Neural cell (in vitro differentiated cells): ENCODE results near the gene CACNA1C. TPM values are rescaled to one million over a fixed set of nuclear protein-coding genes. Genes with fewer than 3 reads are reported as not detected.

Experiments
- H2AFZ ChIP-seq: fragments of 200-600, 300-800 bp; sonication (generic), shearing (Covaris generic); 2 replicates; pipeline ENCODE4 v1.6.0; 2014; ENCODE audit warnings: low read depth, mild to moderate bottlenecking, antibody characterized with exemption, low read length, moderate library complexity
- H3F3A ChIP-seq: fragments of 200-600 bp; shearing (Covaris generic); 2 replicates; pipeline ENCODE4 v1.6.1; 2016; ENCODE audit warnings: mild to moderate bottlenecking, moderate library complexity, mixed read lengths, antibody characterized with exemption, low read length; ENCODE audit not compliant: insufficient read depth, poor library complexity, severe bottlenecking
- H3K27ac ChIP-seq: fragments of 200-600, 300-800 bp; sonication (generic), shearing (Covaris generic); 2 replicates; pipeline ENCODE4 v1.5.1; 2014; ENCODE audit warnings: mild to moderate bottlenecking, low read length, moderate library complexity
- H3K27me3 ChIP-seq: fragments of 300-800, 200-600 bp; sonication (generic), shearing (Covaris generic); 2 replicates; pipeline ENCODE4 v1.6.0; 2014; ENCODE audit warnings: mild to moderate bottlenecking, low read depth, low read length, moderate library complexity; ENCODE audit not compliant: insufficient read depth
- H3K36me3 ChIP-seq: fragments of 300-800, 200-600 bp; sonication (generic), shearing (Covaris generic); 2 replicates; pipeline ENCODE4 v1.5.1; 2014; ENCODE audit warnings: mild to moderate bottlenecking, antibody characterized with exemption, low read length, moderate library complexity; ENCODE audit not compliant: insufficient read depth
- H3K4me2 ChIP-seq: fragments of 300-800, 200-600 bp; sonication (generic), shearing (Covaris generic); 2 replicates; pipeline ENCODE4 v1.6.0; 2014; ENCODE audit warnings: mild to moderate bottlenecking, low read length
- H3K4me3 ChIP-seq: fragments of 300-800, 200-600 bp; sonication (generic), shearing (Covaris generic); 2 replicates; pipeline ENCODE4 v1.5.1; 2014; ENCODE audit warnings: mild to moderate bottlenecking, low read length, moderate library complexity
- H3K79me2 ChIP-seq: fragments of 200-600 bp; shearing (Covaris generic); replicated peaks from 2 replicates; pipeline ENCODE4 v1.6.0; 2014; ENCODE audit warnings: mild to moderate bottlenecking, low read length, moderate library complexity; ENCODE audit not compliant: insufficient read depth
- H3K9ac ChIP-seq: fragments of 300-800, 200-600 bp; sonication (generic), shearing (Covaris generic); 2 replicates; pipeline ENCODE4 v1.6.1; 2016; ENCODE audit warnings: mild to moderate bottlenecking, low read length, mixed read lengths
- H3K9me2 ChIP-seq: fragments of 200-600 bp; shearing (Covaris generic); 2 replicates; pipeline ENCODE4 v1.6.1; 2016; ENCODE audit warnings: mild to moderate bottlenecking, low read length, mixed read lengths; ENCODE audit not compliant: insufficient read depth
- H3K9me3 ChIP-seq: fragments of 200-600, 300-800 bp; sonication (generic), shearing (Covaris generic); 2 replicates; pipeline ENCODE4 v1.6.1; 2016; ENCODE audit warnings: mild to moderate bottlenecking, mixed run types, low read length, moderate library complexity, mixed read lengths
- H4K20me1 ChIP-seq: fragments of 200-600 bp; shearing (Covaris generic); 2 replicates; pipeline ENCODE4 v1.6.1; 2016; ENCODE audit warnings: mild to moderate bottlenecking, mixed run types; ENCODE audit not compliant: insufficient read depth
- CTCF ChIP-seq: fragments of 450-650 bp; IDR thresholded peaks from 2 replicates; pipeline ENCODE4 v1.5.1; 2014; ENCODE audit warnings: antibody characterized with exemption, mild to moderate bottlenecking, moderate library complexity; ENCODE audit not compliant: poor library complexity, severe bottlenecking
- EP300 ChIP-seq: fragments of 450-650 bp; conservative IDR thresholded peaks from 2 replicates; pipeline ENCODE4 v1.6.1; 2014; ENCODE audit warnings: antibody characterized with exemption, mild to moderate bottlenecking, moderate library complexity; ENCODE audit not compliant: poor library complexity, severe bottlenecking
- EZH2 ChIP-seq: fragments of 200-600, 300-800 bp; shearing (Covaris generic), sonication (generic); IDR thresholded peaks from 2 replicates; pipeline ENCODE4 v1.6.1; 2014; ENCODE audit warnings: antibody characterized with exemption, low read length, borderline replicate concordance, mild to moderate bottlenecking; ENCODE audit not compliant: insufficient read depth, poor library complexity, severe bottlenecking
- MXI1 ChIP-seq: fragments of 450-650 bp; conservative IDR thresholded peaks from 2 replicates; pipeline ENCODE4 v1.6.1; 2014; ENCODE audit warnings: antibody characterized with exemption, mild to moderate bottlenecking; ENCODE audit not compliant: poor library complexity, severe bottlenecking
- POLR2AphosphoS5 ChIP-seq: IDR thresholded peaks from 2 replicates; pipeline ENCODE4 v1.6.1; 2012
- RAD21 ChIP-seq: fragments of 450-650 bp; conservative IDR thresholded peaks from 2 replicates; pipeline ENCODE4 v1.6.1; 2014; ENCODE audit warnings: antibody characterized with exemption, mild to moderate bottlenecking, moderate library complexity
- SMC3 ChIP-seq: fragments of 450-650 bp; conservative IDR thresholded peaks from 2 replicates; pipeline ENCODE4 v1.6.1; 2014; ENCODE audit warnings: antibody characterized with exemption, mild to moderate bottlenecking, moderate library complexity; ENCODE audit not compliant: poor library complexity
- TAF1 ChIP-seq: IDR thresholded peaks from 2 replicates; pipeline ENCODE4 v1.6.1; 2012; ENCODE audit warnings: low read depth
- polyA plus RNA-seq: library from polyadenylated mRNA; depleted of rRNA; stranded (reverse); fragments of >200 nt; gene quantifications from 2 replicates; pipeline ENCODE4 v1.2.3, GENCODE V29; 2014
- TF ChIP-seq, protein P1 (sequence below): IDR thresholded peaks from 2 replicates; pipeline ENCODE4 v1.6.1; 2012; ENCODE audit warnings: borderline replicate concordance

The CACNA1C gene
- polyA plus RNA-seq, 1 donor from 2014 or later: 9.7 TPM

DNA sequence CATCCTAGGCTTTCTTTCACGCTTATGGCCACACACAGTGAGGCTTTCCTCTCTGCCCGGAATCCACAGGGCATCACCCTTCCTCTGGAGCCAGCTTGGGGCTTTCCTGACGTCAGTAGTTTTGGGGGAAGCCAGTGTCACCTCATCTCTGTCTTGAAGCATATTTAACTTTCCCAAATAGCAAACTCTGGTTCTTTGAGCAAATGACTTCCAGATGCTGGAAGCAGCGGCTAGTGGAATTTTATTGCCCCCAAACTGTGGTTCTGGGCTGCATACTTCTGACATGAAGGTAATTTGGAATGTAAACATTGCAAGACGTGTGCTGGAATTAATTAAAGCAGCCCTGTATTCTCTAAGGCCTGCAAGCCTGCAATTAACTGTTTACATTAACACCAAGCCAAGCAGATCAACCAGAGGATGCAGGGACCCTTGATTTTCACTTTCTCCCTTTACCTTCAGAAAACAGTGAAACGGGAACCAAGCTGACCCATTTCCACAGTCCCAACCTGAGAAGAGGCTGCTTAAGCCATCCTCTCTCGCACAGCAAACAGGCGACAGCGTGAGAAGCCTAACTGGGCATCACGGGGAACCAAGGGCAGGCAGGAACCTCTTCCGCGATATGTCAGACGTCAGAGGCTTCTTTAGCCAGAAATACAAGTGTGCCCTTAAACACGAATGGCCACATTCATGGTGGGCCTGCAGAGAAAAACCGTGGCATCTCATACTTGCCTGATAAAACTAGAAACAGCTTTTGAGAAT lies 258.4 kb downstream of the CACNA1C start:
- no peak overlapping the region for H3K4me2 ChIP-seq
- H3K27me3 ChIP-seq: no peaks in the 10 kb centered on the region
- no peaks in the 10 kb centered on the region for H3K9me2 ChIP-seq
- H3K27ac ChIP-seq: no peak overlapping the region
- no peak overlapping the region for H3K9ac ChIP-seq
- H3K79me2 ChIP-seq: no peaks in the 10 kb centered on the region
- TF ChIP-seq EZH2: no peak
- no peak overlapping the region for H2AFZ ChIP-seq
- no peaks in the 10 kb centered on the region for H3F3A ChIP-seq
- H4K20me1 ChIP-seq: peaks cover 3% of the 10 kb centered on the region
- H3K36me3 ChIP-seq: no peaks in the 10 kb centered on the region
- peaks cover 3% of the 10 kb centered on the region for H3K9me3 ChIP-seq
- H3K4me3 ChIP-seq: no peak overlapping the region

DNA sequence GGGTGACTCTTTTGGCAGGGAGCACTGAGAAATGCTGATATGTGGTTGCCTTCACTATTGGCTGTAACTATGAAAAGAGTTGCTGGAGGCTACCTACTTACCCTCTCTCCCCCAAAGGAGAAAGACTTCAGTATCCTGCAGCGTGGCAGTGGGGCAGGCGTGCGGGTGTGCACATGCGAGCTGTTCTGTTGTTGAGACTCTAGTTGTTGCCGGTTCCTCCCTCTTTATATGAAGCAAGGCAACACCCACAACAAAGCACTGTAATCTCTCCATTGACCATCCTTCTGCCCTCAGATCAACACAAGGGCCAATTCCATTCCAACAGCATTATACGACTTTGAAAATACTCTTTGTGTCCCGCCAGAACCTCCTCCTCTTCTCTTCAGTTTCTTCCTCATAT lies 259.4 kb downstream of the CACNA1C start:
- H3K9me2 ChIP-seq: no peaks in the 10 kb centered on the region

More for the DNA sequence above, 259.4 kb downstream of the CACNA1C start:
- no peak for TF ChIP-seq RAD21
- TF ChIP-seq CTCF: no peak
- TF ChIP-seq SMC3: no peak
- no peak for TF ChIP-seq MXI1
- TF ChIP-seq EP300: no peak
- TF ChIP-seq, protein P1, sequence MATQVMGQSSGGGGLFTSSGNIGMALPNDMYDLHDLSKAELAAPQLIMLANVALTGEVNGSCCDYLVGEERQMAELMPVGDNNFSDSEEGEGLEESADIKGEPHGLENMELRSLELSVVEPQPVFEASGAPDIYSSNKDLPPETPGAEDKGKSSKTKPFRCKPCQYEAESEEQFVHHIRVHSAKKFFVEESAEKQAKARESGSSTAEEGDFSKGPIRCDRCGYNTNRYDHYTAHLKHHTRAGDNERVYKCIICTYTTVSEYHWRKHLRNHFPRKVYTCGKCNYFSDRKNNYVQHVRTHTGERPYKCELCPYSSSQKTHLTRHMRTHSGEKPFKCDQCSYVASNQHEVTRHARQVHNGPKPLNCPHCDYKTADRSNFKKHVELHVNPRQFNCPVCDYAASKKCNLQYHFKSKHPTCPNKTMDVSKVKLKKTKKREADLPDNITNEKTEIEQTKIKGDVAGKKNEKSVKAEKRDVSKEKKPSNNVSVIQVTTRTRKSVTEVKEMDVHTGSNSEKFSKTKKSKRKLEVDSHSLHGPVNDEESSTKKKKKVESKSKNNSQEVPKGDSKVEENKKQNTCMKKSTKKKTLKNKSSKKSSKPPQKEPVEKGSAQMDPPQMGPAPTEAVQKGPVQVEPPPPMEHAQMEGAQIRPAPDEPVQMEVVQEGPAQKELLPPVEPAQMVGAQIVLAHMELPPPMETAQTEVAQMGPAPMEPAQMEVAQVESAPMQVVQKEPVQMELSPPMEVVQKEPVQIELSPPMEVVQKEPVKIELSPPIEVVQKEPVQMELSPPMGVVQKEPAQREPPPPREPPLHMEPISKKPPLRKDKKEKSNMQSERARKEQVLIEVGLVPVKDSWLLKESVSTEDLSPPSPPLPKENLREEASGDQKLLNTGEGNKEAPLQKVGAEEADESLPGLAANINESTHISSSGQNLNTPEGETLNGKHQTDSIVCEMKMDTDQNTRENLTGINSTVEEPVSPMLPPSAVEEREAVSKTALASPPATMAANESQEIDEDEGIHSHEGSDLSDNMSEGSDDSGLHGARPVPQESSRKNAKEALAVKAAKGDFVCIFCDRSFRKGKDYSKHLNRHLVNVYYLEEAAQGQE: no peak
- TF ChIP-seq POLR2AphosphoS5: no peak
- TF ChIP-seq TAF1: no peak
- TF ChIP-seq EZH2: no peak
- H3K9ac ChIP-seq: no peak overlapping the region
- peaks cover 3% of the 10 kb centered on the region for H4K20me1 ChIP-seq
- H3K4me2 ChIP-seq: no peak overlapping the region
- no peak overlapping the region for H3K4me3 ChIP-seq
- H3K36me3 ChIP-seq: no peaks in the 10 kb centered on the region
- no peak overlapping the region for H3K27ac ChIP-seq
- H3K79me2 ChIP-seq: no peaks in the 10 kb centered on the region
- no peaks in the 10 kb centered on the region for H3K27me3 ChIP-seq
- H2AFZ ChIP-seq: no peak overlapping the region
- no peaks in the 10 kb centered on the region for H3F3A ChIP-seq
- H3K9me3 ChIP-seq: peaks cover 3% of the 10 kb centered on the region
